Spleen (tissue), 7 donors: ENCODE results near the gene PKP2.

Experiments
- POLR2A ChIP-seq, 3 donors: fragments of 450-650 bp; IDR thresholded peaks; one replicate each; pipeline ENCODE4 v1.5.1; 2017; ENCODE audit warnings: antibody characterized with exemption in 3 of 3, mild to moderate bottlenecking in 1 of 3
- TF ChIP-seq, protein P1 (sequence below), 11 experiments: fragments of 200-600 bp in 7 of 11; fragments of 450-650 bp in 4 of 11; sonication (generic) in 4 of 11; IDR thresholded peaks in 8 of 11; conservative IDR thresholded peaks in 3 of 11; 1 replicate in 7 of 11; 2 replicates in 4 of 11; pipeline versions ENCODE4 v1.4.0 to v1.8.0; 2016 to 2021; ENCODE audit warnings: antibody characterized with exemption in 11 of 11, inconsistent platforms in 4 of 11, mild to moderate bottlenecking in 1 of 11
- donor health status: DM: no; HTN: no; CAD: no; lungs with moderate emphysema.
- donor health status: DM: no; HTN: no; CAD: no.
- donor health status: DM: no; HTN: no; CAD: no.

DNA sequence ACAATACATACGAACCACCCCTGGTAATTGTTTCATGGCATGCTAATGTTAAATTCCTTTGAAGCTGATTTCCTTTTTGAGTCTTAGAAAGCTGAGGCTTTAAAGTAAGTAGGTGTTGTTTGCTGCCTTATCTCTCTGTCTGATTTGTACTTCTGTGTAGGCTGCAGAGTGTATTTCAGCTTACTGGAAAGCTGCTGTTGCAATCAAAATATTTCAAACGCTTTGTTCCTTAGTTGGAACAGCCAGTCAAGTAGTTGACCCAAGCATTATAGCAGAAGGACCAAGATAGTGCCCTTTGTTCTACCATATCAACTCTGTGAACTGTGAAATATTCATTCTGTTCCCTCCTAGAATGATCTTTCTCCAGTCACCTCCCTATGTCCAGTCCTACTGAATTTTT is 3.1 kb downstream of the PKP2 start:
- TF ChIP-seq, protein P1, sequence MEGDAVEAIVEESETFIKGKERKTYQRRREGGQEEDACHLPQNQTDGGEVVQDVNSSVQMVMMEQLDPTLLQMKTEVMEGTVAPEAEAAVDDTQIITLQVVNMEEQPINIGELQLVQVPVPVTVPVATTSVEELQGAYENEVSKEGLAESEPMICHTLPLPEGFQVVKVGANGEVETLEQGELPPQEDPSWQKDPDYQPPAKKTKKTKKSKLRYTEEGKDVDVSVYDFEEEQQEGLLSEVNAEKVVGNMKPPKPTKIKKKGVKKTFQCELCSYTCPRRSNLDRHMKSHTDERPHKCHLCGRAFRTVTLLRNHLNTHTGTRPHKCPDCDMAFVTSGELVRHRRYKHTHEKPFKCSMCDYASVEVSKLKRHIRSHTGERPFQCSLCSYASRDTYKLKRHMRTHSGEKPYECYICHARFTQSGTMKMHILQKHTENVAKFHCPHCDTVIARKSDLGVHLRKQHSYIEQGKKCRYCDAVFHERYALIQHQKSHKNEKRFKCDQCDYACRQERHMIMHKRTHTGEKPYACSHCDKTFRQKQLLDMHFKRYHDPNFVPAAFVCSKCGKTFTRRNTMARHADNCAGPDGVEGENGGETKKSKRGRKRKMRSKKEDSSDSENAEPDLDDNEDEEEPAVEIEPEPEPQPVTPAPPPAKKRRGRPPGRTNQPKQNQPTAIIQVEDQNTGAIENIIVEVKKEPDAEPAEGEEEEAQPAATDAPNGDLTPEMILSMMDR (IDR thresholded peaks at IDR 0.05 in 8 of 11, conservative IDR thresholded peaks at IDR 0.05 in 3 of 11), result no peak
- TF ChIP-seq POLR2A (IDR thresholded peaks at IDR 0.05), result no peak
